C4-2B (cell line): Measurements from ENCODE around the gene GAMT.

Experiments
- H3K27ac ChIP-seq: fragments of 450-650 bp; 2 replicates; pipeline ENCODE4 v1.5.1; 2017
- CTCF ChIP-seq: fragments of 450-650 bp; conservative IDR thresholded peaks from 2 replicates; pipeline ENCODE4 v1.5.1; 2017; ENCODE audit warnings: mild to moderate bottlenecking
- ZFX ChIP-seq: fragments of 450-650 bp; IDR thresholded peaks from 2 replicates; pipeline ENCODE4 v1.6.1; 2017

Gene GAMT

GRCh38 chr19:1355568-1356507 is 45.5 kb downstream of the GAMT start:
- peak overlapping the region; percentile 92 for H3K27ac ChIP-seq
- no peak for TF ChIP-seq CTCF
- no peak for TF ChIP-seq ZFX

- H3K27ac ChIP-seq = peak overlapping the region; percentile 92
- TF ChIP-seq ZFX (0 out of 2 replicates have a peak, but pooled peaks have one; percentile 39), CTCF (no peak)
These were observed 46.3 kb downstream of the GAMT start for GRCh38 chr19:1354970-1355567.

DNA sequence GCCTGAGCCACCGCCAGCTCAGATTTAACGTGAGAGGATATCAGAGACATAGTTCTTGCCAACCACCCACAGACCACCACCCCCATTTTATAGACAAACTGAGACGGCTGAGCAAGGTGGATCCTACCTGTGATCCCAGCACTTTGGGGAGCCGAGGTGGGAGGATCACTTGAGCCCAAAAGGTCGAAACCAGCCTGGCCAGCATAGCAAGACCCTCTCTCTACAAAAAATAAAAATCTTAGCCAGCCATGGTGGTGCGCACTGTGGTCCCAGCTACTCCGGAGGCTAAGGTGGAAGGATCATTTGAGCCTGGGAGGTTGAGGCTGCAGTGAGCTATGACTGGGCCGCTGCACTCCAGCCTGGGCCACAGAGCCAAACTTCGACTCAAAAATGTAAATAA is 48.2 kb downstream of the GAMT start:
- no peak for TF ChIP-seq ZFX
- no peak for TF ChIP-seq CTCF
- H3K27ac ChIP-seq = no peak overlapping the region

DNA sequence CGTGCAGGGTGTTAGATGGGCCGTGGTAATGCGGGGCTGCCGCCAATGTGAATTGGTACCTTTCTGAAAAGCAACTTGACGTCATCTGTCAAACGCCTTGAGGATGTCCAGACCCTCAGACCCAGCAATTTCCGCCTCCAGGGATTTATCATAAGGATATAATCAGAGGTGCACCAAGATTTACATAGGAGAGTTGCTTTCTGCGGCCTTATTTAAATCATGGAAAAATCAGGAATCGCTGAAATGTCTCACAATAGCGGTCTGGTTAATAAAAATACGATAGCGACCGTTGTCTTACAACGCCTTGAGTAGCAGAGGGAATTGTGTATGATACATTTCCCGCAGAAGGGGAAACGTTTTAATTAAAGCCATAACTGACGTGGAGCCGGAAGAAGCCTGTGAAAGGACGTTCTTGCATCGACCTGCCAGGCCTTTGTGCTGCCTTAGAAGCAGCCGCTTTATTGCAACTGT is 49.9 kb downstream of the GAMT start:
- no peak overlapping the region for H3K27ac ChIP-seq
- TF ChIP-seq CTCF = no peak
- TF ChIP-seq ZFX = no peak

DNA sequence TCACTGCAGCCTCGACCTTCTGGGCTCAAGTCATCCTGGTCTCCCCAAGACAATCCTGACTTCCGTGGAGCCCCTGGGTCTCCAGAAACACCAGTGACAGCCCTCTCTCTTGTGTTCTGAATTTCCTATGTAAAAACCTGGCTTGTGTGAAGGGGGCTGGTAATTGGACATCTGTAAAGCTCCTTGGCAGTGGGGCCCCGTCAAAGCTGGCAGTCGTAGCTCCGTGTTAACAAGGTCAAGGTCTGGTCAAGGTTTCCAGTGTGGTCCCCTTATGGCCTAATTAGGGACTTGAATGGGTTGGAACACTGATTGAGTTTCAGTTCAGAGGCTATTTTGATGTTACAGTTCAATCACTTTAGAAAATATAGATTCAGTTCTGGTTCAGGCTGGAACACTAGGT is 50.5 kb downstream of the GAMT start:
- H3K27ac ChIP-seq = no peak overlapping the region
- no peak for TF ChIP-seq ZFX
- no peak for TF ChIP-seq CTCF

DNA sequence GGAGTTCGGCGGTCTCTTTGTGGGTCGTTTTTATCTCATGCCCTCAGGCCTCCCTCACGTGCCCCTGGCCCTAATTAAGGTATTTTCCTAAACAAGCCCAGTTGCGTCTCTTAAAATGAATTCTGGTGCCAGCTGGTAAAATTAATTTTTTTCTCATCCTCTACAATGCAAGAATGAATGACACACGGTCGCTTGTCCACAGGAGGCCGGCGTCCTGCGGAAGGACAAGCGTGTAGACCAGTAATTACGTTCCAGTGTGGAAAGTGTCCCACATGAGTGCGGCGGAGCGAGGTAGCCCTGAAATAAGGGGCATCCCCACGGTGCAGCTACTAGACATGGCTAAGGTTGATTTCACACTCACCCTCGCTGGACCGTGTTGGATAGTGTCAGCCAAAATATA is 52.1 kb downstream of the GAMT start:
- no peak overlapping the region for H3K27ac ChIP-seq
- TF ChIP-seq ZFX = no peak
- TF ChIP-seq CTCF = no peak
